GM19043 (cell line): ENCODE measurements around the gene ZP3.
"Not testable (repeated sequence)": the region's sequence is repeated elsewhere in the genome, so short reads cannot be mapped to it uniquely, and the experiment has no call there.

Source experiments
- ATAC-seq: cut with Tn5 transposase; IDR thresholded peaks from one replicate; pipeline ENCODE4 v1.9.1; 2021; ENCODE audit warnings: low read depth; ENCODE audit not compliant: unreplicated experiment

The ZP3 gene

GRCh38 chr7:76403780-76404494, 20.8 kb upstream of the ZP3 start:
- ATAC-seq: peak; percentile 51

DNA sequence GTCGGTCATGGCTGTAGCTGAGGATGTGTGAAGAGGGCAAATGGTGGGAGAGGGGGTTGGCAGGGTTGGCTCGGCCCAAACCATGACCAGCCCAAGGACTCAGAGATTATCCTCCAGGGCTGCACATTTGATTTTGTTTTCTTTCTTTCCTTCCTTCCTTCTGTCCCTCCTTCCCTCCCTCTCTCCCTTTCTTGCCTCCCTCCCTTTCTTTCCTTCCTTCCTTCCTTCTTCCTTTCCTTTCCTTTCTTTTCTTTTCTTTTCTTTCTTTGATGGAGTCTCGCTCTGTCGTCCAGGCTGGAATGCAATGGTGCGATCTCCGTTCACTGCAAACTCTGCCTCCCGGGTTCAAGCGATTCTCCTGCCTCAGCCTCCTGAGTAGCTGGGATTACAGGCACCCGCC, 19.0 kb upstream of the ZP3 start:
- ATAC-seq: no peak

DNA sequence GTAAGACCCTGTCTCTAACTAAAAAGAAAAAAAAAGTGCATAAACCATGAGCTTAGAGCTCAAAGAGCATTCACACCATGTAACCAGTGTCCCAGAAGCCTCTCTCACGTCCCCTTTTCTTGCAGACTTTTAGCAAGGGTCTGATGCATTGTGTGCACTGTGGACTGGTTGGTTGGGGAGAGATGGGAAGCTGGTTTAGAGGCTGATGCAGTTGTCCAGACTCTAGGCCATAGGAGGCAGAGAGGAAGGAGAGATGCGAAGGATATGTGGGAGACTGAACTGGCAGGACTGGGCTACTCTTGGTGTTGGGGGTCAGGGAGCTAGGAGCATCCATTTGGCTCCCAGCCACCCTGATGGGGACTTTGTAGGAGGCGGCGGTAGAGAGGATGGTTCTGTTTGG, 17.0 kb upstream of the ZP3 start:
- ATAC-seq: no peak

- ATAC-seq: no peak
Measured at GRCh38 chr7:76408121-76408560, 16.6 kb upstream of the ZP3 start.

DNA sequence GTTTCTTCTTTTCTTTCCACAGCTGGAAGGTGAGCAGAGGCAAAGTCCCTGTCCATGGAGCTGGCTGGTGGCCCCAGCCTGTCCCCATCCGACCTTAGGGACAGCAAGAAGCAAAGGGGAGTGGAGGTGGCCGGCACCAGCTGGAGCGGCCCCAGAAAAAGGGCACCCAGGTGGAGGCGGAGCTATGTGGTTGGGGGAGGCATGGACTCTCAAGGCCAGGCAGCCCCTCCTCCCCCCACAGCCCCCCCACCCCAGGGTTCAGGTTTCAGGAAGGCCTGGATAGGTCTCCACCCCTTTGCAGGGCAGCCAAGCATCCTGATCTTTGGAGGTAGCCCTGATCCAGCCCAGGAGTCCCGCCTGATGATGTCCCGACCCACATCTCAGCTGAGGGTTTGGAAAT, 15.2 kb upstream of the ZP3 start, which contains the start of gene SSC4D:
TSS of gene SSC4D (minus strand) at position 161 of the 400 bp plus-strand sequence. CDS start 5,258 bp downstream, outside the sequence.
- ATAC-seq: no peak

DNA sequence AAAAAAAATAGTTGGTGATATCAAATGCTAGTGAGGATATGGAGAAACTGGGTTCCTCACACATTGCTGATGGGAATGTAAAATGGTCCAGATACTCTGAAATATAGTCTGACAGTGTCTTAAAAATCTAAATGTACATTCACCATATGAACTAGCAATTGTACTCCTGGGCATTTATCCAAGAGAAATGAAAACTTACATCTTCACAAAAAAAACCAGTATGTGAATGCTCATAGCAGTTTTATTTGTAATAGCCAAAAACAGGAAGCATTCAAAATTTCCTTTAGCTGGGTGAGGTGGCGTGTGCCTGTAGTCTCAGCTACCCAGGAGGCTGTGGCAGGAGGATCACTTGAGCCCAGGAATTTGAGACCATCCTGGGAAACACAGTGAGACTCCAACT, 13.1 kb upstream of the ZP3 start:
- ATAC-seq: no peak

DNA sequence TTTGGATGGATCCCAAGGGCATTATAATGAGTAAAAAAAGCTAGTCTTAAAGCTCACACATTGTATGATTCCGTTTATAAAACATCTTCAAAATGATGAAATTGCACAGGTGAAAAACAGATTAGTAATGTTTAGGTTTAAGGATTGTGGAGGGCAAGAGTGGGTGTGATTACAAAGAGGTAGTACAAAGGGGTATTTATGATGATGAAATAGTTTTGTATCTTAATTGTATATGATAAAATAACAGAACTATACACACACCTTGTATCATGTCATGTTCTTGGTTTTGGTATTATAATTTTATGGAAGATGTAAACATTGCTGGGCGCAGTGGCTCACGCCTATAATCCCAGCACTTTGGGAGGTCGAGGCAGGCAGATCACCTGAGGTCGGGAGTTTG, 12.5 kb upstream of the ZP3 start:
- no peak for ATAC-seq

- not testable (repeated sequence) for ATAC-seq
Measured at GRCh38 chr7:76417654-76418310, 7.0 kb upstream of the ZP3 start.

DNA sequence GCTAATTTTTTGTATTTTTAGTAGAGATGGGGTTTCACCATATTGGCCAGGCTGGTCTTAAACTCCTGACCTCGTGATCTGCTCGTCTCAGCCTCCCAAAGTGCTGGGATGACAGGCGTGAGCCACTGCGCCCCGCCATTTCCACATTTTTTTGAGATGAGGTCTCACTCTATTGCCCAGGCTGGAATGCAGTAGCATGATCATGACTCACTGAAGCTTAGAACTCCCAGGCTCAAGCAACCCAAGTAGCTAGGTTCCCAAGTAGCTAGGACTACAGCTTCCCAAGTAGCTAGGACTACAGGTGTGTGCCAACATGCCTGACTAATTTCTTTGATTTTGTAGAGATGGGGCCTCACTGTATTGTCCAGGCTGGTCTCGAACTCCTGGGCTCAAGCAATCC, 3.7 kb upstream of the ZP3 start:
- ATAC-seq: not testable (repeated sequence)

- no peak for ATAC-seq
Measured at GRCh38 chr7:76423666-76424412, 911 bp upstream of the ZP3 start.

DNA sequence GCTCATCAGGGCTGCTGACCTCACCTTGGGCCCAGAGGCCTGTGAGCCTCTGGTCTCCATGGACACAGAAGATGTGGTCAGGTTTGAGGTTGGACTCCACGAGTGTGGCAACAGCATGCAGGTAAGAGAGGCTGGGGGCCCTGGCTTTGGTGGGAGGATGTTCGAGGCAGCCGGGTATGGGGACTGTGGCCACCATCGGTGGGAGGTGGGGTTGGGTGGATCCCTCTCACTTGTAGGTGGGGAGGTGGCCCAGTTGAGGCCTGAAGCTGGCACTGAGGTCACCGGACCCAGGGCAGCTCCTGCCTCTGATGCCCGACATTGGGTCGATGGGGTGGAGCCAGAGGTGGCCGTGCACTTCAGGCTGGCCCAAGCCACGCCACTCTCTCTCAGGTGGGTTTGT, 406 bp downstream of the ZP3 start:
- ATAC-seq: no peak

DNA sequence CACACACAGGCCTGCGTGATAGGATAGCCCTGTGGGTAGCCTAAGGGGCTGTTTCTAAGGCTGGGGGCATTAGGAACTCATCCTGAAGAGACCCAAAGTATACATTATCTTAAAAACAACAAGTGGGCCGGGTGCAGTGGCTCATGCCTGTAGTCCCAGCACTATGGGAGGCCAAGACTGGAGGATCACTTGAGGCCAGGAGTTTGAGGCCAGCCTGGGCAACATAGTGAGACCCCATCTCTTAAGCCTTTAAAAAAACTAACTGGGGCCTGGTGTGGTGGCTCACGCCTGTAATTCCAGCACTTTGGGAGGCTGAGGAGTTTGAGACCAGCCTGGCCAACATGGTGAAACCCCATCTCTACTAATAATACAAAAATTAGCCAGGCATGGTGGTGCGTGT, 808 bp downstream of the ZP3 start:
- not testable (repeated sequence) for ATAC-seq

DNA sequence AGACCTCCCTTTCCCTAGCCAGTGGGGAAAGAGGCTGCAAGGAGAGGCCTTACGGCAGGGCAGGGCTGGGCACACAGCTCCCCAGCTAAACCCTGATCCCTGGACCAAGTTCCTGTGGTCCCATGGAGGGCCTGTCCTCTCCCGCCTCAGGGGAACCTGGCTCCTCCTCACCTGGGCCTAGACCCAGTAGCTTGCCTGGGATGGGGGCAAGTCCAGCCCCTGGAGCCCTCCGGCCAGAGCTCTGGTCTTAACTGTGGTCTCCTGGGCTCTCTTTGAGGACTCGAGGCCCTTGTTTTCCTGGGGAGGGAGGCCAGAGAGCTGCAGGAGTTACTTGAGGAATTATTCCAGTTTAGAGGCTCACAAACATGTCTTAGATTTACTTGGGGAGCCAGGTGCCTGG, 1.5 kb downstream of the ZP3 start:
- no peak for ATAC-seq

- ATAC-seq: no peak
Measured at GRCh38 chr7:76427635-76428034, 2.9 kb downstream of the ZP3 start.

- ATAC-seq: no peak
Measured at GRCh38 chr7:76428149-76428823, 3.5 kb downstream of the ZP3 start.

DNA sequence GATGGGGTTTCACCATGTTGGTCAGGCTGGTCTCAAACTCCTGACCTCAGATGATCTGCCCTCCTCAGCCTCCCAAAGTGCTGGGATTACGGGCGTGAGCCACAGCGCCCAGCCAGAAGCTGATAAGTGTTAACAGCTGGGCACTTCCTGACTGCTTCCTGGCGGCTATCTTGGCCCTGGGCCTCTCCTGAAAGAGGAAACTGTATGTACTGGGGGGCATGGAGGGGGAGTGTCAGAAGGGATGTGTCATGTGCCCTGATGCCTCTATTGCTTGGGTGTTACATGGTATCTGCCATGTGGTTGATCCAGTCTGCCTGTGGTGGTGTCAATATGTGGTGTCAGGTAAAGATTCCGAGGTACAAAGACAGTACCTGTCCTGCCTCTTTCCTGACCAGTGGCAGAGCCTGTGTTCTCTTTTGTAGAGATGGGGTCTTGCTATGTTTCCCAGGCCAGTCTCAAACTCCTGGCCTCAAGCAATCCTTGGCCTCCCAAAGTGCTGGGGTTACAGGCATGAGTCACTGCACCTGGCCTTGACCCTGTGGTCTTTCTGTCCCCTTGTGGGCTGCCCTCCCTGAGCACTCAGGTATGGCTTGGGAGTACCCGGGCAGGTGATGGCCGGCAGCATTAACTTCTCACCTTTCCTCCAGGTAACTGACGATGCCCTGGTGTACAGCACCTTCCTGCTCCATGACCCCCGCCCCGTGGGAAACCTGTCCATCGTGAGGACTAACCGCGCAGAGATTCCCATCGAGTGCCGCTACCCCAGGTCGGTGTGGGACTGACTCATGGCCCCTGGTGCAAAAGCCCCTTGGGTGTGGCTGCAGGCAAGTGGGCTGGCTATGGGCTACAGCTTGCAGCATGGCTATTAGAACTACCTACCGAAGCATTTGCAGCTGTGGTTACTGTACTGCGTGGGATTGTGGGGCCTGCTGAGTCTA, 4.4 kb downstream of the ZP3 start:
- ATAC-seq: no peak

- ATAC-seq: no peak
Measured at GRCh38 chr7:76430211-76430610, 5.5 kb downstream of the ZP3 start.

DNA sequence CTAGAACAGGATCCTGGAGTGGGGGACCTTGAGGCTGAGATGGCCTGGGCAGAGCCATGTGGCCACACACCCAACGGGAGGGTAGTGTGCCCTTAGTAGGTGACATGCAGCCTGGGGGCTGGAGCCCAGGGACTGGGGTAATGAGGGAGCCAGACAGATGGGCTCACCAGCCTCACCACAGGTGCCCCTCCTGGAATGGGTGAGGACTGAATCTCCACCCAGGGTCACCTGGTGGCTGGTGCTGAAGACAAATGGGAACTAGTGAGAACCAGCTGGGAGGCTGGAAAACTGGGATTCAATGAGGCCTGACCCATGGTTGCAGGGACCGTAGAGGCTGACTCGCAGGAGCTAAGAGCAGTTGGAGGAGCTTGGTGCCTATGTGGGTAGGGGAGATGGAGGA, 6.1 kb downstream of the ZP3 start:
- ATAC-seq: no peak

- peak; percentile 75 for ATAC-seq
Measured at GRCh38 chr7:76437873-76438272, 13.1 kb downstream of the ZP3 start.
